Measurements from ENCODE around the gene RABGAP1L.

RABGAP1L gene

GRCh38 chr1:174920093-174920492, 760.8 kb downstream of the RABGAP1L start:
- DNase-seq (ENCODE audit: low read depth) = no peak
- TF ChIP-seq CTCF (conservative IDR thresholded peaks at IDR 0.05; ENCODE audit: low read depth, low read length) = no peak
- H3K4me3 ChIP-seq (ENCODE audit: low read length) = no peak overlapping the region

DNA sequence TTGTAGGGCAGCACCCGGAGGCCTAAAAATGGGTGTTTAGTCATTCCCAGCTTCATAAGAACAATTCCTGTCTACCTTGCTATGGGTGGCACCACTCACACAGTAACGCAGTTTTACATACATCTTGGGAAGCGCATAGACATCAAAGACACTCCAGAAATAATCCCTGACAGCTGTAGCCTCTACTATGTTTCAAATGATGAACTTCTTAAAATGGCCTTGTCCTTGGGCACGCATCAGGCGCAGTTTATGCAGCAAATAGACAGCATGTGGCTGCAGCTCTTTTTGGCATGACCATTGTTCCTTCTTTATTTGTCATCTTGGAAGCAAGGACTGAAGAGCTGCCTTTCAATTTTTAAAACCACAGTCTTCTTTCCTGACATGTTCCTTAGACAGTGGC, 762.8 kb downstream of the RABGAP1L start:
- no peak for TF ChIP-seq CTCF (conservative IDR thresholded peaks at IDR 0.05; ENCODE audit: low read depth, low read length)
- no peak for DNase-seq (ENCODE audit: low read depth)
- no peak overlapping the region for H3K4me3 ChIP-seq (ENCODE audit: low read length)

DNA sequence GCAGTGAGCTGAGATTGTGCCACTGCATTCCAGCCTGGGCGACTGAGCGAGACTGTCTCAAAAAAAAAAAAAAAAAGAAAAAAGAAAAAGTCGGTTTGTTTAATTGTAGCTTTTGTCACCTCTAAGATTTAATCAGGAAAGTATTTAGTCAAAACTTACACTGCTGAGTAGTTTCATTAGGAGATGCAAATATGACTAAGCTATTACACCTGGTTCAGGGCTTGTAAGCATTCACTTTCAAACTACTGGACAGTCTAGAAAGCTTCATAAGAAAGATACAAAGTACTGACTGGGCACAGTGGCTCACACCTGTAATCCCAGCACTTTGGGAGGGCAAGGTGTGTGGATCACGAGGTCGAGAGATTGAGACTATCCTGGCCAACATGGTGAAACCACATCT, 764.5 kb downstream of the RABGAP1L start:
- DNase-seq (ENCODE audit: low read depth) = no peak
- no peak for TF ChIP-seq CTCF (conservative IDR thresholded peaks at IDR 0.05; ENCODE audit: low read depth, low read length)
- H3K4me3 ChIP-seq (ENCODE audit: low read length) = no peak overlapping the region

DNA sequence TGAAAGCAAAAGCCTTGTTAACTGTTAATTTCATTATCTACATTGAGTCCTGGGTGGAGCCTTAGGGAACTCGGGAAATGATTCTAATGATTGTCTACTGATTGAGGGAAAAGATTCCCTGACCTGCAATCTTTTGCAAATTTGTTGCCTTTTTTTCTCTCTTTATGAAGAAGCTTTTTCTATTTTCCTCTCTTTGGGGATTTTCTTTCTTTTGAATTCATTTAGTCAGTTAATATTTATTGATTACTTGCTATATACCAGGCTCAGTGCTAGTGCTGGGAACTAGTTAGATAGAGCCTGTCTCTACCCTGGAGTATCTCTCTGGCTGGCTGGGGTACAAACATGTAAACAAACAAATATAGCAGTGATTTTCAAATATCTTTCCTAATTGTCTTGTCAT, 769.2 kb downstream of the RABGAP1L start:
- DNase-seq (ENCODE audit: low read depth) = no peak
- H3K4me3 ChIP-seq (ENCODE audit: low read length) = no peak overlapping the region
- no peak for TF ChIP-seq CTCF (conservative IDR thresholded peaks at IDR 0.05; ENCODE audit: low read depth, low read length)

GRCh38 chr1:174931214-174931613, 771.9 kb downstream of the RABGAP1L start:
- no peak for TF ChIP-seq CTCF (conservative IDR thresholded peaks at IDR 0.05; ENCODE audit: low read depth, low read length)
- no peak overlapping the region for H3K4me3 ChIP-seq (ENCODE audit: low read length)
- no peak for DNase-seq (ENCODE audit: low read depth)

DNA sequence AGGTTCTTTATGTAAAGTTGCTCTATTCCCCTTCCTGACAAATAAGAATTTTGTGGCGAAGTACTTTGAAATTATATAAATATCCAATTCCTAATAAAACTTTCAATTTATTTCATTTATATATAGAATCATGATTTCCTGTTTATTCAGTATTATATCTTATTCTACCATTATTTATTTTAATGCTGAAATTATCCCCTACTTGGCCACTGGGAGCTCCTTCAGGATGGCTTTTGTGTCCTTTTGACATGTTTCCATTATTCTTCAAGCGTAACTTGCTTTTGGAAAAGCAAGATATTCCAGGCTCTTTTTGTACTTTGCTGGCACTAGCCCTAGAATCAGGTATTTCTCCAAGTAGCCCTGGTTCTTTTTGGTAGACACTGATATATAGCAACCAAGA, 773.3 kb downstream of the RABGAP1L start:
- DNase-seq (ENCODE audit: low read depth) = no peak
- no peak for TF ChIP-seq CTCF (conservative IDR thresholded peaks at IDR 0.05; ENCODE audit: low read depth, low read length)
- H3K4me3 ChIP-seq (ENCODE audit: low read length) = no peak overlapping the region

DNA sequence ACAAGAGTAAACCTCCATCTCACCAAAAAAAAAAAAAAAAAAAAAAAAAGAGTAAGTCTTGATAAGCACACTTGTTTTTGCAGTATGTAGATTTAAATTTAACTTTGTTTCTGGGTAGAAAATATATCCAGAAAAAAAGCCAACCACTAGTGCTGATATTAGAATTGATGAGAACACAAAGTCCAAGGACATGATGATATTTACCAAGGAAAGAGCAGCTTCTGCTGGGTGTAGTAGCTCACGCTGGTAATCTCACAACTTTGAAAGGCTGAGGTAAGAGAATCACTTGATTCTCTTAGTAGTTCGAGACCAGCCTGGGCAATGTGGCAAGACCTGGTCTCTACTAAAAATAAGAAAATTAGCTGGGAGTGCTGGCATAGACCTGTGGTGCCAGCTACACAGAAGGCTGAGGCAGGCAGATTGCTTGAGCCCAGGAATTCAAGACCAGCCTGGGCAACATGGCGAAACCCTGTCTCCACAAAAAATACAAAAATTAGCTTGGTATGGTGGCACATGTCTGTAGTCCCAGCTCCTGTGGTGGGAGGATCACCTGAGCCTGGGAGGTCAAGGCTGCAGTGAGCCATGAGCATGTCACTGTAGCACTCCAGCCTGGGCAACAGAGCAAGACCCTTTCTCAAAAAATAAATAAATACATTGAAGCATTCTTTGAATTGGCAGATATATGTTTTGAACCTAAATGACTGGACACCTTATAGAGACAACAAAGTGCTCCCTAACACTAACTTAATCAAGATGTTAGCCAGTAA, 776.8 kb downstream of the RABGAP1L start:
- DNase-seq (ENCODE audit: low read depth) = no peak
- no peak for TF ChIP-seq CTCF (conservative IDR thresholded peaks at IDR 0.05; ENCODE audit: low read depth, low read length)
- no peak overlapping the region for H3K4me3 ChIP-seq (ENCODE audit: low read length)

All from retinal pigment epithelial cell (primary cell).